GM21526 (cell line): ENCODE results near the gene LYZ.

Experiments
- ATAC-seq: cut with Tn5 transposase; IDR thresholded peaks from one replicate; pipeline ENCODE4 v1.9.1; 2021; ENCODE audit warnings: moderate library complexity; ENCODE audit not compliant: unreplicated experiment, low FRiP score

Gene LYZ

GRCh38 chr12:69338120-69338859 lies 9.9 kb upstream of the LYZ start:
- ATAC-seq: no peak

GRCh38 chr12:69338936-69339335 lies 9.2 kb upstream of the LYZ start:
- no peak for ATAC-seq

- no peak for ATAC-seq
These were observed 8.2 kb upstream of the LYZ start for GRCh38 chr12:69339999-69340398.

- no peak for ATAC-seq
These were observed 6.9 kb upstream of the LYZ start for GRCh38 chr12:69341328-69341727.

- ATAC-seq: no peak
These were observed 5.8 kb upstream of the LYZ start for GRCh38 chr12:69342421-69342820.

- no peak for ATAC-seq
These were observed 4.8 kb upstream of the LYZ start for GRCh38 chr12:69343357-69343756.

- ATAC-seq: no peak
These were observed 4.1 kb upstream of the LYZ start for GRCh38 chr12:69343885-69344612.

GRCh38 chr12:69345077-69345476 lies 3.1 kb upstream of the LYZ start:
- no peak for ATAC-seq

- no peak for ATAC-seq
These were observed 2.4 kb upstream of the LYZ start for GRCh38 chr12:69345742-69346141.

GRCh38 chr12:69350002-69350626 lies 1.9 kb downstream of the LYZ start:
- ATAC-seq: no peak

- no peak for ATAC-seq
These were observed 2.6 kb downstream of the LYZ start for GRCh38 chr12:69350777-69351176.

- ATAC-seq: no peak
These were observed 3.5 kb downstream of the LYZ start for GRCh38 chr12:69351462-69352236.

- no peak for ATAC-seq
These were observed 4.7 kb downstream of the LYZ start for GRCh38 chr12:69352904-69353303.

GRCh38 chr12:69354172-69354555 lies 6.0 kb downstream of the LYZ start:
- ATAC-seq: no peak

- no peak for ATAC-seq
These were observed 6.5 kb downstream of the LYZ start for GRCh38 chr12:69354556-69355187.

GRCh38 chr12:69355363-69356028 lies 7.3 kb downstream of the LYZ start:
- no peak for ATAC-seq

GRCh38 chr12:69359531-69360347 lies 11.6 kb downstream of the LYZ start, which contains the start of gene YEATS4:
Gene YEATS4, plus strand, starts transcription at chr12:69359743. Its CDS starts 230 bp downstream, at chr12:69359973.
- ATAC-seq: peak; percentile 79

GRCh38 chr12:69360348-69360672 lies 12.1 kb downstream of the LYZ start:
- no peak for ATAC-seq

GRCh38 chr12:69366796-69367195 lies 18.6 kb downstream of the LYZ start:
- no peak for ATAC-seq
